Panc1 (cell line): ENCODE measurements around the gene C11orf42.

ENCODE experiments used
- POLR2AphosphoS5 ChIP-seq: IDR thresholded peaks from 2 replicates; pipeline ENCODE4 v1.6.1; 2012; ENCODE audit warnings: mild to moderate bottlenecking, low read depth, low read length, moderate library complexity
- TF ChIP-seq, protein P1 (sequence below), 2 experiments: IDR thresholded peaks; 2 replicates each; pipeline ENCODE4 v1.6.1; 2011 to 2012; ENCODE audit warnings: low read depth in 2 of 2, control low read depth in 1 of 2, low read length in 1 of 2, mild to moderate bottlenecking in 1 of 2, moderate library complexity in 1 of 2; ENCODE audit not compliant: insufficient read depth in 1 of 2
- TF ChIP-seq, protein P2 (sequence below): fragments of 450-650 bp; IDR thresholded peaks from 2 replicates; pipeline ENCODE4 v1.5.1; 2017; ENCODE audit warnings: mild to moderate bottlenecking

DNA sequence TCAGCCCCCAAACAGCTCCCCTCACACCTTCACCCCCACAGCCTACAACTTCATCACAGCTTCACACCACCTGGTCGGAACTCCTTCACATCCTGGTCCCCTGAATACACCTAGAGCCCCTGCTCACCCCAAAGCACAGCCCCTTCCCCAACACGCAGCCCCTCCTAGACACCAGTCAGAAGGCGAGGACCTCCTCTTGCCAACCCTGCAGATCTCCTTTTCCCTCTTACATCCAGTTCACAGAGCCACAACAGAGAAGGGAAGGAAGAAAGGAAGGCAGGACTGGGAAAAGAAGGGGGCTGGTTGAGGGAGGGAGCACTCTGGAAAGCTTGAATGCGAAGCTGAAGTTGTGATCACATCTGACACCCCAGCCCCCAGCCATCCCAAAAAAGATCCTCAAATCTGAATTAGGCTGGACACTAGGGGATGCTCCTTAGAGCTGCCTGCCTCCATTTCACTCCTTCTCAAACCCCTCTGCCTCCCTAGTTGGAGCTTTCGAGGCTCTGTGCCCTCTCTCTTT, 54.9 kb downstream of the C11orf42 start:
- TF ChIP-seq, protein P1, sequence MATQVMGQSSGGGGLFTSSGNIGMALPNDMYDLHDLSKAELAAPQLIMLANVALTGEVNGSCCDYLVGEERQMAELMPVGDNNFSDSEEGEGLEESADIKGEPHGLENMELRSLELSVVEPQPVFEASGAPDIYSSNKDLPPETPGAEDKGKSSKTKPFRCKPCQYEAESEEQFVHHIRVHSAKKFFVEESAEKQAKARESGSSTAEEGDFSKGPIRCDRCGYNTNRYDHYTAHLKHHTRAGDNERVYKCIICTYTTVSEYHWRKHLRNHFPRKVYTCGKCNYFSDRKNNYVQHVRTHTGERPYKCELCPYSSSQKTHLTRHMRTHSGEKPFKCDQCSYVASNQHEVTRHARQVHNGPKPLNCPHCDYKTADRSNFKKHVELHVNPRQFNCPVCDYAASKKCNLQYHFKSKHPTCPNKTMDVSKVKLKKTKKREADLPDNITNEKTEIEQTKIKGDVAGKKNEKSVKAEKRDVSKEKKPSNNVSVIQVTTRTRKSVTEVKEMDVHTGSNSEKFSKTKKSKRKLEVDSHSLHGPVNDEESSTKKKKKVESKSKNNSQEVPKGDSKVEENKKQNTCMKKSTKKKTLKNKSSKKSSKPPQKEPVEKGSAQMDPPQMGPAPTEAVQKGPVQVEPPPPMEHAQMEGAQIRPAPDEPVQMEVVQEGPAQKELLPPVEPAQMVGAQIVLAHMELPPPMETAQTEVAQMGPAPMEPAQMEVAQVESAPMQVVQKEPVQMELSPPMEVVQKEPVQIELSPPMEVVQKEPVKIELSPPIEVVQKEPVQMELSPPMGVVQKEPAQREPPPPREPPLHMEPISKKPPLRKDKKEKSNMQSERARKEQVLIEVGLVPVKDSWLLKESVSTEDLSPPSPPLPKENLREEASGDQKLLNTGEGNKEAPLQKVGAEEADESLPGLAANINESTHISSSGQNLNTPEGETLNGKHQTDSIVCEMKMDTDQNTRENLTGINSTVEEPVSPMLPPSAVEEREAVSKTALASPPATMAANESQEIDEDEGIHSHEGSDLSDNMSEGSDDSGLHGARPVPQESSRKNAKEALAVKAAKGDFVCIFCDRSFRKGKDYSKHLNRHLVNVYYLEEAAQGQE (IDR thresholded peaks at IDR 0.05; ENCODE audit: insufficient read depth in 1 of 2, low read depth in 2 of 2, low read length in 1 of 2): no peak
- TF ChIP-seq, protein P2, sequence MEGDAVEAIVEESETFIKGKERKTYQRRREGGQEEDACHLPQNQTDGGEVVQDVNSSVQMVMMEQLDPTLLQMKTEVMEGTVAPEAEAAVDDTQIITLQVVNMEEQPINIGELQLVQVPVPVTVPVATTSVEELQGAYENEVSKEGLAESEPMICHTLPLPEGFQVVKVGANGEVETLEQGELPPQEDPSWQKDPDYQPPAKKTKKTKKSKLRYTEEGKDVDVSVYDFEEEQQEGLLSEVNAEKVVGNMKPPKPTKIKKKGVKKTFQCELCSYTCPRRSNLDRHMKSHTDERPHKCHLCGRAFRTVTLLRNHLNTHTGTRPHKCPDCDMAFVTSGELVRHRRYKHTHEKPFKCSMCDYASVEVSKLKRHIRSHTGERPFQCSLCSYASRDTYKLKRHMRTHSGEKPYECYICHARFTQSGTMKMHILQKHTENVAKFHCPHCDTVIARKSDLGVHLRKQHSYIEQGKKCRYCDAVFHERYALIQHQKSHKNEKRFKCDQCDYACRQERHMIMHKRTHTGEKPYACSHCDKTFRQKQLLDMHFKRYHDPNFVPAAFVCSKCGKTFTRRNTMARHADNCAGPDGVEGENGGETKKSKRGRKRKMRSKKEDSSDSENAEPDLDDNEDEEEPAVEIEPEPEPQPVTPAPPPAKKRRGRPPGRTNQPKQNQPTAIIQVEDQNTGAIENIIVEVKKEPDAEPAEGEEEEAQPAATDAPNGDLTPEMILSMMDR: no peak
- no peak for TF ChIP-seq POLR2AphosphoS5
